ENCODE data around the gene C1orf159. TPM values are rescaled to one million over a fixed set of nuclear protein-coding genes. Genes with fewer than 3 reads are reported as not detected.

Gene C1orf159
- total RNA-seq, 1 donor from 2014 or later, result 16.8 TPM

GRCh38 chr1:1094981-1095380 is 20.9 kb downstream of the C1orf159 start:
- intact Hi-C loops (cut with micrococcal nuclease), result no loop called here

- intact Hi-C loops (cut with micrococcal nuclease), result no loop called here
Observed at GRCh38 chr1:1093610-1093943, 22.3 kb downstream of the C1orf159 start.

- intact Hi-C loops (cut with micrococcal nuclease), result no loop called here
Observed at GRCh38 chr1:1092894-1093609, 22.8 kb downstream of the C1orf159 start.

GRCh38 chr1:1092149-1092855 is 23.6 kb downstream of the C1orf159 start:
- intact Hi-C loops (cut with micrococcal nuclease), result no loop called here

GRCh38 chr1:1091344-1092148 is 24.3 kb downstream of the C1orf159 start:
- intact Hi-C loops (cut with micrococcal nuclease), result no loop called here

- intact Hi-C loops (cut with micrococcal nuclease), result no loop called here
Observed at GRCh38 chr1:1090424-1091343, 25.2 kb downstream of the C1orf159 start.

GRCh38 chr1:1089731-1090423 is 26.0 kb downstream of the C1orf159 start:
- intact Hi-C loops (cut with micrococcal nuclease), result no loop called here

GRCh38 chr1:1088801-1089680 is 26.8 kb downstream of the C1orf159 start:
- intact Hi-C loops (cut with micrococcal nuclease), result no loop called here

- intact Hi-C loops (cut with micrococcal nuclease), result no loop called here
Observed at GRCh38 chr1:1088029-1088800, 27.7 kb downstream of the C1orf159 start.

- intact Hi-C loops (cut with micrococcal nuclease), result no loop called here
Observed at GRCh38 chr1:1087351-1088028, 28.4 kb downstream of the C1orf159 start.

- intact Hi-C loops (cut with micrococcal nuclease), result no loop called here
Observed at GRCh38 chr1:1086911-1087341, 29.0 kb downstream of the C1orf159 start.

- intact Hi-C loops (cut with micrococcal nuclease), result no loop called here
Observed at GRCh38 chr1:1085911-1086841, 29.7 kb downstream of the C1orf159 start.

GRCh38 chr1:1085171-1085841 is 30.6 kb downstream of the C1orf159 start:
- intact Hi-C loops (cut with micrococcal nuclease), result no loop called here

GRCh38 chr1:1084372-1085170 is 31.3 kb downstream of the C1orf159 start:
- intact Hi-C loops (cut with micrococcal nuclease), result no loop called here

Measured in T-helper 2 cell treated with Interferon-gamma antibody and Interleukin-4, amounts not matched to agents 100 ng/mL and 5 ng/mL, for 36 hours (primary cell).